GM12878 (cell line): Measurements from ENCODE around the gene RNFT2. TPM values are rescaled to one million over a fixed set of nuclear protein-coding genes. Genes with fewer than 3 reads are reported as not detected.

Experiments used
- ATAC-seq: fragments of 200-7000 bp; cut with Tn5 transposase; 3 replicates; pipeline ENCODE4 v1.9.1; 2020; ENCODE audit warnings: mild to moderate bottlenecking, moderate library complexity
- BruUV-seq: library from RNA; stranded (reverse); fragments of 400-500 nt; replicated peaks from 2 replicates; lab custom pipeline; 2021; lab: Mats Ljungman, UMichigan
- CTCF ChIA-PET: fragments of 300-600 bp; sonication (Branson Sonifier 250); formaldehyde crosslinking; extraction: SDS; loops from one replicate; lab custom pipeline; 2021; ENCODE audit warnings: inconsistent platforms; lab: Yijun Ruan, JAX
- POLR2A ChIA-PET: fragments of 350-600 bp; formaldehyde crosslinking; extraction: SDS; loops from one replicate; lab custom pipeline; 2021; ENCODE audit warnings: inconsistent platforms; lab: Charles Lee
- RAD21 ChIA-PET: fragments of 300-600 bp; sonication (Branson Sonifier 250); formaldehyde crosslinking; loops from one replicate; lab custom pipeline; 2023; ENCODE audit warnings: antibody characterized with exemption; ENCODE audit not compliant: unreplicated experiment; lab: Charles Lee
- SMC1A ChIA-PET: fragments of 300-600 bp; sonication (Branson Sonifier 250); formaldehyde crosslinking; loops from one replicate; lab custom pipeline; 2023; ENCODE audit not compliant: unreplicated experiment, uncharacterized antibody; lab: Charles Lee
- DNase-seq: peaks from one replicate; pipeline ENCODE4 v3.0.0-alpha.2; 2011; ENCODE audit warnings: low read depth, low spot score
- FAIRE-seq: peaks from 3 replicates; lab custom pipeline; 2011; peaks lifted over from hg19 to GRCh38; lab: Jason Lieb, UNC
- H2AFZ ChIP-seq: 2 replicates; pipeline ENCODE4 v1.6.0; 2011; ENCODE audit warnings: low read depth, low read length, control low read depth; ENCODE audit not compliant: control insufficient read depth
- H3K27ac ChIP-seq: 2 replicates; pipeline ENCODE4 v1.5.1; 2011; ENCODE audit warnings: control low read depth; ENCODE audit not compliant: control insufficient read depth, insufficient read depth
- H3K27me3 ChIP-seq, 2 experiments: replicated peaks in 1 of 2; 2 replicates each; pipeline versions ENCODE4 v1.6.0 to v1.6.1; 2011; ENCODE audit warnings: low read length in 1 of 2; ENCODE audit not compliant: control insufficient read depth in 2 of 2, insufficient read depth in 2 of 2
- H3K36me3 ChIP-seq, 2 experiments: 2 replicates each; pipeline ENCODE4 v1.5.1; 2011; ENCODE audit warnings: low read length in 1 of 2; ENCODE audit not compliant: control insufficient read depth in 2 of 2, insufficient read depth in 2 of 2
- H3K4me1 ChIP-seq: 2 replicates; pipeline ENCODE4 v1.6.1; 2011; ENCODE audit warnings: mild to moderate bottlenecking, low read length, moderate library complexity, mixed read lengths; ENCODE audit not compliant: control insufficient read depth, insufficient read depth
- H3K4me2 ChIP-seq: 2 replicates; pipeline ENCODE4 v1.6.0; 2011; ENCODE audit warnings: control low read depth; ENCODE audit not compliant: control insufficient read depth, insufficient read depth
- H3K4me3 ChIP-seq: fragments of 200-600 bp; sonication (generic); 2 replicates; pipeline ENCODE4 v1.5.1; 2016
- H3K79me2 ChIP-seq: 2 replicates; pipeline ENCODE4 v1.6.0; 2011; ENCODE audit warnings: low read length; ENCODE audit not compliant: control insufficient read depth, insufficient read depth
- H3K9ac ChIP-seq: 2 replicates; pipeline ENCODE4 v1.8.0; 2011; ENCODE audit warnings: low read length, control low read depth, mixed read lengths; ENCODE audit not compliant: control insufficient read depth, insufficient read depth
- H3K9me3 ChIP-seq: replicated peaks from 3 replicates; pipeline ENCODE4 v1.5.1; 2011; ENCODE audit warnings: mild to moderate bottlenecking, low read length; ENCODE audit not compliant: control insufficient read depth, insufficient read depth
- H4K20me1 ChIP-seq: 2 replicates; pipeline ENCODE4 v1.6.0; 2011; ENCODE audit not compliant: control insufficient read depth, insufficient read depth
- EED ChIP-seq: sonication (generic); IDR thresholded peaks from 2 replicates; pipeline ENCODE4 v1.6.1; 2016; ENCODE audit warnings: antibody characterized with exemption, low read depth
- EZH2 ChIP-seq: IDR thresholded peaks from 2 replicates; pipeline ENCODE4 v1.6.1; 2012; ENCODE audit warnings: low read depth, mild to moderate bottlenecking, control low read depth, inconsistent platforms, low read length, borderline replicate concordance; ENCODE audit not compliant: control insufficient read depth
- POLR2A ChIP-seq: IDR thresholded peaks from 2 replicates; pipeline ENCODE4 v1.6.1; 2011; ENCODE audit warnings: low read depth, mild to moderate bottlenecking, low read length
- SIX5 ChIP-seq: IDR thresholded peaks from 2 replicates; pipeline ENCODE4 v1.6.1; 2011; ENCODE audit warnings: mild to moderate bottlenecking, low read depth, low read length, moderate library complexity; ENCODE audit not compliant: severe bottlenecking
- SREBF1 ChIP-seq: IDR thresholded peaks from 2 replicates; pipeline ENCODE4 v1.6.1; 2012; ENCODE audit warnings: mild to moderate bottlenecking, low read length
- WRNIP1 ChIP-seq: IDR thresholded peaks from 2 replicates; pipeline ENCODE4 v1.6.1; 2011; ENCODE audit warnings: low read depth, low read length, improper control_type of control experiment, borderline replicate concordance
- WGBS: methylation state at CpG from one replicate; pipeline ENCODE4 v1.1.6; 2016; ENCODE audit warnings: low lambda C conversion rate; ENCODE audit not compliant: insufficient replicate concordance, insufficient coverage; ENCODE audit errors: missing lambda C conversion rate; 5-methylcytosine and 5-hydroxymethylcytosine counted together
- in situ Hi-C: fragments of 300-500 bp; cut with MboI; formaldehyde crosslinking; loops from 9 replicates; pipeline ENCODE4 v1.14.3; 2018; ENCODE audit warnings: mixed read lengths
- intact Hi-C: fragments of 100-400 bp; cut with micrococcal nuclease; formaldehyde crosslinking; loops from one replicate; pipeline ENCODE4 v1.14.2; 2022; ENCODE audit not compliant: unreplicated experiment
- polyA plus RNA-seq, 11 experiments: library from polyadenylated mRNA; depleted of rRNA in 4 of 11; unstranded in 6 of 11; stranded (reverse) in 5 of 11; fragments of >200 nt; fragmentation: Nextera tagmentation in 4 of 11; fragmentation: Illumina TruSeq in 1 of 11; extraction: Ambion mirVana in 4 of 11; extraction: Trizol in 1 of 11; gene quantifications; 1 replicate in 1 of 11; 2 replicates in 10 of 11; pipeline versions ENCODE4 v1.2.1 to v1.2.3, GENCODE V29; 2011 to 2016; ENCODE audit warnings: inconsistent platforms in 2 of 11, missing spikeins in 2 of 11, low read depth in 1 of 11
- total RNA-seq, 4 experiments: library from RNA; depleted of rRNA in 3 of 4; stranded (reverse); fragments of >200 nt in 3 of 4; fragmentation: Illumina TruSeq in 1 of 4; extraction: Trizol in 1 of 4; gene quantifications; 2 replicates each; pipeline versions ENCODE4 v1.2.1 to v1.2.3, GENCODE V29; 2013 to 2021
- TF ChIP-seq, protein P1 (sequence below): IDR thresholded peaks from 2 replicates; pipeline ENCODE4 v1.6.1; 2012; ENCODE audit warnings: low read depth, low read length, improper control_type of control experiment

Gene RNFT2
- total and polyA plus RNA-seq, 10 of the 15 experiments (the other 5 are each of a cell fraction or from before 2014, with no cell fraction given), result 2.5 to 17.3 (median 9.7) TPM

DNA sequence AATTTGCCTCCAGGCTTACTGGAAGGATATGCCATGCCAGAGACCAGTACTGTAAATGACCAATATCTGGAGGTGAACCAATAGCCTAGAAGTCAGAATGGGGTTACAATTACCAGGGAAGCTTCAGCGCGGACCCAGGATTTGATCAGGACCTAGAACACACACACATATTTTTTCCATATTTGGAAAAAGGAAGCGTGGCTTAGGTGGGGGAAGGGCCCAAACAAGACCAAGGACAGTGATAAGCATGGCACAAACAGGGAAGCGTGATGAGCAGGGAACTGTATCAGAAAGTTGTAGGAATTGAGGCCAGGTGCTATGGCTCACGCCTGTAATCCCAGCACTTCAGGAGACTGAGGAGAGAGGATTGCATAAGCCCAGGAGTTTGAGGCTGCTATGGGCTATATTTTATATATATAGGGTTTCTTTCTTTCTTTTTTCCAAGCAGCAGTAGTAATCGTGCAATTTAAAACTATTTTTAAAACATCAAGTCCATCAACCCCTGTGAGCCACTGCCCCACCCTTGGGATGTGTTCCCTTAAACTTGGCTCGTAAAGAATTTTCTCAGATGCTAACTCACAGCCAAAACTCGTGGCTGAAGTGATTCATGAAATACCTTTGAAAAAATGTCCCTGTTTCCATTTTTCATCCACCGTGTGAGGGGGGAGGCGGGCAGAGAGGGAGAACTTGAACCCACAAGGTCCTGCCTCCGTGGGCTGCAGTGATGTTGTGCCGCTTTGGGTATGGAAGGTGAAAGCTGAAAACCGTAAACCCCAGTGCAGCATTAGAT, 126.5 kb downstream of the RNFT2 start:
- BruUV-seq, result no TSS peak
- Histone ChIP-seq H3K4me1 (peaks cover 16% of the 10 kb centered on the region), H3K36me3 (no peaks in the 10 kb centered on the region), H3K4me3 (no peak overlapping the region), H4K20me1 (no peaks in the 10 kb centered on the region), H3K79me2 (no peaks in the 10 kb centered on the region)
- no peak for FAIRE-seq
- ChIA-PET POLR2A (no interaction called here), RAD21 (no interaction called here), SMC1A (no interaction called here)
- intact Hi-C loops, result no loop called here
- TF ChIP-seq POLR2A (no peak), WRNIP1 (no peak), EED (no peak), EZH2 (no peak), SIX5 (no peak), SREBF1 (no peak)
- TF ChIP-seq, protein P1, sequence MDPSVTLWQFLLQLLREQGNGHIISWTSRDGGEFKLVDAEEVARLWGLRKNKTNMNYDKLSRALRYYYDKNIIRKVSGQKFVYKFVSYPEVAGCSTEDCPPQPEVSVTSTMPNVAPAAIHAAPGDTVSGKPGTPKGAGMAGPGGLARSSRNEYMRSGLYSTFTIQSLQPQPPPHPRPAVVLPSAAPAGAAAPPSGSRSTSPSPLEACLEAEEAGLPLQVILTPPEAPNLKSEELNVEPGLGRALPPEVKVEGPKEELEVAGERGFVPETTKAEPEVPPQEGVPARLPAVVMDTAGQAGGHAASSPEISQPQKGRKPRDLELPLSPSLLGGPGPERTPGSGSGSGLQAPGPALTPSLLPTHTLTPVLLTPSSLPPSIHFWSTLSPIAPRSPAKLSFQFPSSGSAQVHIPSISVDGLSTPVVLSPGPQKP, result no peak
- TF ChIP-seq, all 136 proteins: peak for 0
- Histone ChIP-seq H2AFZ (no peak overlapping the region), H3K27me3 (no peaks in the 10 kb centered on the region), H3K9me3 (no peaks in the 10 kb centered on the region), H3K4me2 (no peak overlapping the region), H3K9ac (no peak overlapping the region), H3K27ac (no peak overlapping the region)
- CTCF ChIA-PET, result no interaction called here
- in situ Hi-C loops, result no loop called here
- DNase-seq, result no peak
- 68% methylated on average over 13 of the region's 13 CpGs for WGBS
- no peak for ATAC-seq
